ENCODE data around the gene MIPOL1.

GRCh38 chr14:37403626-37404025 lies 205.9 kb downstream of the MIPOL1 start:
- TF ChIP-seq POLR2AphosphoS5 (IDR thresholded peaks at IDR 0.05; ENCODE audit: low read depth, low read length) (no peak), POLR2A (IDR thresholded peaks at IDR 0.05; ENCODE audit: borderline replicate concordance, extremely low read depth, insufficient read depth, insufficient read length) (no peak), EGR1 (IDR thresholded peaks at IDR 0.05; ENCODE audit: low read depth) (no peak), CTCF (IDR thresholded peaks at IDR 0.05 in 2 of 3, conservative IDR thresholded peaks at IDR 0.05 in 1 of 3; ENCODE audit: borderline replicate concordance in 1 of 3, insufficient read depth in 1 of 3, low read depth in 2 of 3, low read length in 2 of 3) (no peak), ZFX (IDR thresholded peaks at IDR 0.05) (no peak), JUND (IDR thresholded peaks at IDR 0.05) (no peak), REST (IDR thresholded peaks at IDR 0.05; ENCODE audit: low read depth) (no peak), SRF (IDR thresholded peaks at IDR 0.05; ENCODE audit: low read depth) (no peak)

Data from HCT116 (cell line).